Measurements from ENCODE around the gene SYAP1. TPM values are rescaled to one million over a fixed set of nuclear protein-coding genes. Genes with fewer than 3 reads are reported as not detected.

The SYAP1 gene
- total RNA-seq, result 24.7 TPM

DNA sequence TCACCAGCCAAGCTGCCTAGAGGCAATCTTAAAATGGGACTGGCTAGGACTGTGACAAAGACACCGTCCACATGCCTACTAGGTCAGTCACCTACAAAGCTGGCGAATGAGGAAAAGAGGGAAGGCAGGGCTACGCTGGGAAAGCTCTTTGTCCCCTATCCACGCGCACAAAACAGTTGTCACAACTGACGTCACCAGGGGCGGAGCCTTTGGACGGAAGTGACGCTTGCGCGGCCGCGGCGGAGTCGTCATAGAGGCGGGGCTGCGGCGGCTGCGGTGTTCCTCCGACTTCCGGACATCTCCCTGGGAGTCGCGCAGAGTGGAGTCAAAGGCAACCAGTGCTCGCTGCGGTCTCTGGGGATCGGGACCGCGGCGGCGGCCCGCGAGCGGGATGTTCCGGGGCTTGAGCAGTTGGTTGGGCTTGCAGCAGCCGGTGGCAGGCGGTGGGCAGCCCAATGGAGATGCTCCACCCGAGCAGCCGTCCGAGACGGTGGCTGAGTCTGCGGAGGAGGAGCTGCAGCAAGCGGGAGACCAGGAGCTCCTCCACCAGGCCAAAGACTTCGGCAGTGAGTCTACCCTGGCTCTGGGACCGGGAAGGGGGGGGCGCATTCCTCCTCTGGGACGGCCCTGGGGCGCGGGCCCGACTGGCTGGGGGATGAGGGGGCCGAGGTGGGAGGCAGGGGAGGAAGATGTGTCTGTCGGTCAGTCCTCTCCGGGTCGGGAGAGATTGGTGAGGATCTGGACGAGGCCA, at the start of gene SYAP1:
Gene SYAP1, plus strand, starts transcription at position 279 of the 751 bp plus-strand sequence. Its CDS starts 113 bp downstream, at position 392.

DNA sequence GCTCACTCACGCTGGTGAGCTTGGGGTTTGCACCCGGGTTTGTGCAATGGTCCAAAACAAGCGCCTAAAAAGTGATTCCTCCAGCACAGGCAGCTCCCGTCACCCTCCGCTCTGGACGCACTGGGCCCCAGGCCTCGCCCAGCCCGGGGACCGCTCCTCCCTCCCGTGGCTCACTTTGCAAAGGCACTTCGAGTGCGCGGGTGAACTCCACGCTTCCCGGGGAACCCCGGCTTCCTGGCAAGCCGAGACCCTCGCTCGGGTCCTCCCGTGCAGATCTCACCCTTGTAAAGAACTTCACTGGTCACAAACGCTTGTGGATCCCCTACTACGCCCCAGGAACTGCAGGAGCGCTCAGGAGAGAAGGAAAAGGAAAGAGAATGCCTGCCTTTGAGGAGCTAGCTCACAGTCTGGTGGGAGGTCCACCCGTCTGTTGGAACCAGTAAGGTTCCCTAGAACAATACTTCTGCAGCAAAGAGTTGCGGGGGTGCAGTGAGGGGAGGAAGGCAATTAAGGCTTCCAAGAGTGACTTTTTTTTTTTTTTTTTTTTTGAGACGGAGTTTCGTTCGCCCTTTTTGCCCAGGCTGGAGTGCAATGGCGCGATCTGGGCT, 6.8 kb upstream of the SYAP1 start, which contains the start of gene CTPS2:
Gene CTPS2, minus strand, starts transcription at position 122 of the 608 bp plus-strand sequence. CDS start 9,767 bp downstream, outside the sequence.

DNA sequence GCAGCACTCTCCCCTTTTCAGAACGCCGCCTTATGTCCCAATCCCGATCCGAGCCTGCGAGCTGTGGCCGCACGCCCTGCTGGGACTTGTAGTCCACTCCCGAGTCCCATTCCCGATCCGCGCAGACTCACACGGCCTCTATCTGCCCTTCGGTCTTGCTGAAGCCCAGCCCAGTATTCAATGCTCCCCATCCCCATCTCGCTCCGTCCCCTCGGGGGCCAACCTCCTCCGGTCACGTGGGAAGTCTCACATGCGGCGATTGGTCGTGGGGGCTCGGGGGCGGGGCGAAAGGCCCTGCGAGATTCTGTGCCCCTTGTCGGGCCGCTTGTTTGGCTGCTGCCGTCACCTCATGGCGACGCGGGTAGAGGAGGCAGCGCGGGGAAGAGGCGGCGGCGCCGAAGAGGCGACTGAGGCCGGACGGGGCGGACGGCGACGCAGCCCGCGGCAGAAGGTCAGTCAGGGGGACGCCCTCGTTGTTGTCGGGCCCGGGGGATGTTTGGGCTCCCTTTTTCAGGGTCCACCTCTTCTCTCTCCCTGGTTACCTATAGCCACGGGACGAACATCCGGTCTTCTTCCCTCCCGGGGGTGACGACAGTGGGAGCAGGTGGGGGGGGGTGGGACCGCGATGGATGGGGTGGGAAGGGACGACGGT, 66.9 kb downstream of the SYAP1 start, which contains the start of gene TXLNG:
Gene TXLNG, plus strand, starts transcription at position 328 of the 652 bp plus-strand sequence. Its CDS starts 22 bp downstream, at position 350.

Other genes with a start within 250 kb of the SYAP1 start
- gene S100G, start 69.5 kb upstream of the SYAP1 start, total RNA-seq, result not detected
- gene CTPS2, start 6.9 kb upstream of the SYAP1 start, total RNA-seq, result 42.4 TPM
- gene TXLNG, start 66.9 kb downstream of the SYAP1 start, total RNA-seq, result 19.8 TPM
- gene RBBP7, start 150.8 kb downstream of the SYAP1 start, total RNA-seq, result 91.7 TPM
- 18.8 TPM for gene REPS2, start 227.0 kb downstream of the SYAP1 start, total RNA-seq